IMR-90 (cell line): ENCODE measurements around the gene PTPRG. TPM values are rescaled to one million over a fixed set of nuclear protein-coding genes. Genes with fewer than 3 reads are reported as not detected.

Experiments
- ATAC-seq: fragments of 200-7000 bp; cut with Tn5 transposase; 2 replicates; pipeline ENCODE4 v1.9.1; 2020; ENCODE audit warnings: low read depth, mild to moderate bottlenecking, moderate library complexity
- BruUV-seq: library from RNA; stranded (reverse); fragments of 400-500 nt; replicated peaks from 2 replicates; lab custom pipeline; 2021; lab: Mats Ljungman, UMichigan
- CTCF ChIA-PET: fragments of 300-600 bp; formaldehyde crosslinking; extraction: SDS; loops from one replicate; lab custom pipeline; 2021; ENCODE audit warnings: antibody characterized with exemption; lab: Yijun Ruan, JAX
- POLR2A ChIA-PET: fragments of 300-600 bp; sonication (Branson Sonifier 250); formaldehyde crosslinking; loops from one replicate; lab custom pipeline; 2022; ENCODE audit warnings: antibody characterized with exemption; ENCODE audit not compliant: unreplicated experiment; lab: Charles Lee
- DNase-seq: peaks from one replicate; pipeline ENCODE4 v3.0.0; 2013
- H2AFZ ChIP-seq: replicated peaks from 2 replicates; pipeline ENCODE3; 2013; ENCODE audit warnings: low read length, mild to moderate bottlenecking; ENCODE audit not compliant: poor library complexity
- H2AK5ac ChIP-seq: 2 replicates; pipeline ENCODE4 v1.6.1; 2013; ENCODE audit warnings: low read depth, low read length, inconsistent platforms
- H2AK9ac ChIP-seq: replicated peaks from 2 replicates; pipeline ENCODE3; 2013; ENCODE audit warnings: mild to moderate bottlenecking, low read depth, low read length, moderate library complexity; ENCODE audit not compliant: poor library complexity
- H2BK120ac ChIP-seq: 2 replicates; pipeline ENCODE4 v1.6.1; 2013; ENCODE audit warnings: low read depth, low read length, inconsistent platforms
- H2BK15ac ChIP-seq: 3 replicates; pipeline ENCODE4 v1.6.1; 2013; ENCODE audit warnings: low read depth, low read length, inconsistent platforms
- H2BK20ac ChIP-seq: 2 replicates; pipeline ENCODE4 v1.6.1; 2013; ENCODE audit warnings: low read depth, mild to moderate bottlenecking, inconsistent platforms, low read length, moderate library complexity
- H2BK5ac ChIP-seq: 2 replicates; pipeline ENCODE4 v1.6.1; 2013; ENCODE audit warnings: mild to moderate bottlenecking, low read depth, low read length, inconsistent platforms; ENCODE audit not compliant: poor library complexity, severe bottlenecking
- H3K14ac ChIP-seq: replicated peaks from 2 replicates; pipeline ENCODE4 v1.6.1; 2013; ENCODE audit warnings: low read depth, low read length, inconsistent platforms
- H3K18ac ChIP-seq: 2 replicates; pipeline ENCODE4 v1.6.1; 2013; ENCODE audit warnings: low read depth, low read length, control low read depth
- H3K23ac ChIP-seq: 2 replicates; pipeline ENCODE4 v1.6.1; 2013; ENCODE audit warnings: low read depth, low read length, inconsistent platforms
- H3K27ac ChIP-seq: 2 replicates; pipeline ENCODE4 v1.5.1; 2013; ENCODE audit warnings: mild to moderate bottlenecking, control low read depth, low read length; ENCODE audit not compliant: insufficient read depth
- H3K27me3 ChIP-seq: 2 replicates; pipeline ENCODE4 v1.6.1; 2013; ENCODE audit warnings: low read length; ENCODE audit not compliant: control insufficient read depth, insufficient read depth
- H3K36me3 ChIP-seq: 2 replicates; pipeline ENCODE4 v1.6.1; 2013; ENCODE audit warnings: low read length, mixed read lengths; ENCODE audit not compliant: control insufficient read depth, insufficient read depth
- H3K4ac ChIP-seq: 2 replicates; pipeline ENCODE4 v1.6.1; 2013; ENCODE audit warnings: low read depth, low read length, inconsistent platforms
- H3K4me1 ChIP-seq: 2 replicates; pipeline ENCODE4 v1.6.1; 2013; ENCODE audit warnings: low read length, mixed read lengths; ENCODE audit not compliant: control insufficient read depth, insufficient read depth
- H3K4me2 ChIP-seq: 2 replicates; pipeline ENCODE4 v1.6.1; 2013; ENCODE audit warnings: low read depth, mild to moderate bottlenecking, control low read depth, low read length, moderate library complexity
- H3K4me3 ChIP-seq: 2 replicates; pipeline ENCODE4 v1.5.1; 2013; ENCODE audit warnings: low read depth, mild to moderate bottlenecking, control low read depth, low read length, moderate library complexity; ENCODE audit not compliant: insufficient read depth
- H3K56ac ChIP-seq: 2 replicates; pipeline ENCODE4 v1.6.1; 2013; ENCODE audit warnings: low read length, inconsistent platforms; ENCODE audit not compliant: insufficient read depth; ENCODE audit errors: extremely low read depth
- H3K79me1 ChIP-seq, 2 experiments: 2 replicates each; pipeline ENCODE4 v1.6.1; 2013; ENCODE audit warnings: low read length in 2 of 2, inconsistent platforms in 1 of 2, low read depth in 1 of 2
- H3K9ac ChIP-seq: 2 replicates; pipeline ENCODE4 v1.6.1; 2013; ENCODE audit warnings: low read depth, low read length, control low read depth
- H3K9me1 ChIP-seq: 2 replicates; pipeline ENCODE4 v1.6.1; 2013; ENCODE audit warnings: low read length, inconsistent platforms; ENCODE audit not compliant: insufficient read depth
- H3K9me3 ChIP-seq: 2 replicates; pipeline ENCODE4 v1.6.1; 2013; ENCODE audit warnings: low read length; ENCODE audit not compliant: control insufficient read depth, insufficient read depth
- H4K20me1 ChIP-seq: 2 replicates; pipeline ENCODE4 v1.6.1; 2013; ENCODE audit warnings: low read length, inconsistent platforms; ENCODE audit not compliant: insufficient read depth
- H4K5ac ChIP-seq: 2 replicates; pipeline ENCODE4 v1.6.1; 2013; ENCODE audit warnings: mild to moderate bottlenecking, low read depth, low read length, control low read depth
- H4K8ac ChIP-seq, 2 experiments: 2 replicates each; pipeline ENCODE4 v1.6.1; 2013; ENCODE audit warnings: low read depth in 2 of 2, low read length in 2 of 2, control low read depth in 1 of 2, inconsistent platforms in 1 of 2
- H4K91ac ChIP-seq: 2 replicates; pipeline ENCODE4 v1.6.1; 2013; ENCODE audit warnings: low read depth, low read length, inconsistent platforms; ENCODE audit not compliant: insufficient read depth
- BHLHE40 ChIP-seq: fragments of 150-350 bp; IDR thresholded peaks from 2 replicates; pipeline ENCODE4 v1.6.1; 2016; ENCODE audit warnings: mild to moderate bottlenecking, low read depth, low read length
- CHD1 ChIP-seq: IDR thresholded peaks from 2 replicates; pipeline ENCODE4 v1.6.1; 2012; ENCODE audit warnings: low read depth, low read length, improper control_type of control experiment
- CTCF ChIP-seq: conservative IDR thresholded peaks from 2 replicates; pipeline ENCODE4 v1.5.1; 2012; ENCODE audit warnings: mild to moderate bottlenecking, low read depth, low read length, improper control_type of control experiment
- FOS ChIP-seq: fragments of 150-350 bp; IDR thresholded peaks from 2 replicates; pipeline ENCODE4 v1.6.1; 2016; ENCODE audit warnings: low read depth, low read length
- MAFK ChIP-seq: IDR thresholded peaks from 2 replicates; pipeline ENCODE4 v1.6.1; 2012; ENCODE audit warnings: low read depth, low read length, improper control_type of control experiment
- MAZ ChIP-seq: IDR thresholded peaks from 2 replicates; pipeline ENCODE4 v1.6.1; 2012; ENCODE audit warnings: low read depth, mild to moderate bottlenecking, low read length, improper control_type of control experiment, moderate library complexity, borderline replicate concordance
- MXI1 ChIP-seq: IDR thresholded peaks from 2 replicates; pipeline ENCODE4 v1.6.1; 2012; ENCODE audit warnings: low read depth, mild to moderate bottlenecking, low read length, moderate library complexity, borderline replicate concordance
- NFE2L2 ChIP-seq: fragments of 150-350 bp; IDR thresholded peaks from 2 replicates; pipeline ENCODE4 v1.6.1; 2016; ENCODE audit warnings: low read depth, mild to moderate bottlenecking, low read length
- POLR2A ChIP-seq: IDR thresholded peaks from 2 replicates; pipeline ENCODE4 v1.6.1; 2012; ENCODE audit warnings: mild to moderate bottlenecking, low read depth, low read length
- RAD21 ChIP-seq: IDR thresholded peaks from 2 replicates; pipeline ENCODE4 v1.6.1; 2012; ENCODE audit warnings: low read length, improper control_type of control experiment
- RCOR1 ChIP-seq: IDR thresholded peaks from 2 replicates; pipeline ENCODE4 v1.6.1; 2012; ENCODE audit warnings: mild to moderate bottlenecking, low read length, improper control_type of control experiment; ENCODE audit not compliant: insufficient replicate concordance
- RFX5 ChIP-seq: IDR thresholded peaks from 2 replicates; pipeline ENCODE4 v1.8.0; 2012; ENCODE audit warnings: low read depth, mild to moderate bottlenecking, low read length, moderate library complexity
- SMC3 ChIP-seq: fragments of 150-350 bp; IDR thresholded peaks from 2 replicates; pipeline ENCODE4 v1.6.1; 2016; ENCODE audit warnings: low read depth, mild to moderate bottlenecking, antibody characterized with exemption, low read length, moderate library complexity
- WGBS, 2 experiments: methylation state at CpG; one replicate each; pipeline versions ENCODE4 v1.1.5 to v1.1.7; 2013; ENCODE audit warnings: missing lambda C conversion rate in 2 of 2; ENCODE audit not compliant: insufficient read length in 1 of 2; ENCODE audit errors: extremely low coverage in 2 of 2; 5-methylcytosine and 5-hydroxymethylcytosine counted together
- dilution Hi-C: fragments of 300-500 bp; cut with HindIII; formaldehyde crosslinking; loops from one replicate; pipeline ENCODE4 v1.14.3; 2018; ENCODE audit warnings: low sequenced_read_pairs; ENCODE audit not compliant: unreplicated experiment
- in situ Hi-C: fragments of 300-500 bp; cut with MboI; formaldehyde crosslinking; loops from 3 replicates; pipeline ENCODE4 v1.14.3; 2019; ENCODE audit warnings: low sequenced_read_pairs, inconsistent platforms, mixed read lengths
- intact Hi-C: fragments of 100-400 bp; cut with micrococcal nuclease; formaldehyde crosslinking; loops from 2 replicates; pipeline ENCODE4 v1.10.0; 2022
- polyA plus RNA-seq, 3 experiments: library from polyadenylated mRNA; depleted of rRNA; stranded (reverse); fragments of >200 nt; gene quantifications; 2 replicates each; pipeline ENCODE4 v1.2.3, GENCODE V29; 2012; ENCODE audit warnings: low replicate concordance in 1 of 3
- total RNA-seq: library from RNA; depleted of rRNA; stranded (reverse); fragments of >200 nt; gene quantifications from 2 replicates; pipeline ENCODE4 v1.2.3, GENCODE V29; 2012
- TF ChIP-seq, protein P1 (sequence below): fragments of 150-350 bp; IDR thresholded peaks from 2 replicates; pipeline ENCODE4 v1.6.1; 2016; ENCODE audit warnings: low read depth, mild to moderate bottlenecking, low read length, moderate library complexity, borderline replicate concordance
- TF ChIP-seq, protein P2 (sequence below): fragments of 150-350 bp; IDR thresholded peaks from 2 replicates; pipeline ENCODE4 v1.6.1; 2017; ENCODE audit warnings: mild to moderate bottlenecking, antibody characterized with exemption, low read length, low read depth

Gene PTPRG
- total and polyA plus RNA-seq, 2 of the 4 experiments (the other 2 are of a cell fraction): 7.7 to 31.0 TPM

DNA sequence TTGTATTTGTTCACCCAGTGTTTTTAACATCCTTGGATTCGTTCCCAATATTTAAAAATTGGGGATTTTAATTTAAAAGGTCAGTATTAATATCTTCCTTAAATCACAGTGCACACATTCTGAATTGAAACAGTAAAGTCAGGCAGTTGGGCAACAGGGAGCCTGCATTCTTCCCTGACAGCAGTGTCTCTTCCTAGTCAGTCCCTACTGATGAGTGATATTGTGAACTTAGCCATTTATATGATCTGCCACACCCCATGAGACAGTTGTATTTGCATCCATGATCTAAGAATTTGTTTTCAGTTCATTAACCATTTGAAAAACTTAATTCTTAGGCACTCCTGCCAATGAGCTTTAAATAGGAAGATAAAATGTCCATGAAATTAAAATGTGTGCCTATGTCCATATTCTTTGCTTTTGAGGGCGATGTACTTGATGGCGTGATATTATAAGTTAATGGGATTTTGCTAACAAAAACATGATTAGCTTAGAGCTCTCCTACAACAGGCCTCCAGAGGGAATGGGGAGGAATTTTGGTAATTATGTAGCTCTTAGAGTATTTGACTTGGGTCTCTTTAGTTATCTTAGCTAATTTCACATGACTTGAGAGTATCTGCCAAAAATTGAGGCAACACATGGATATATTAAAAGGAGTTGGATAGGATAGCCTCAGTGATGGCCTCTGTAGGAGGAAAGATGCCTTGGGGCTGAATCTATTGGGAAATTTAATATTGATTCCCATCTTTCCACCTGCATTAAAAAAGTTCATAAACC, 219.3 kb downstream of the PTPRG start:
- Histone ChIP-seq H4K91ac (no peak overlapping the region), H4K8ac (no peak overlapping the region), H2BK15ac (no peak overlapping the region), H3K27ac (no peak overlapping the region), H3K9me1 (peaks cover 13% of the 10 kb centered on the region), H3K18ac (no peak overlapping the region), H2AK9ac (no peak overlapping the region), H3K9me3 (no peaks in the 10 kb centered on the region), H3K27me3 (no peaks in the 10 kb centered on the region), H3K14ac (no peak overlapping the region), H2BK5ac (no peak overlapping the region), H2AFZ (no peak overlapping the region), H3K36me3 (no peaks in the 10 kb centered on the region), H3K4me2 (no peak overlapping the region), H2AK5ac (no peak overlapping the region), H3K4me3 (no peak overlapping the region), H3K56ac (no peak overlapping the region), H3K9ac (no peak overlapping the region), H2BK20ac (no peak overlapping the region), H4K20me1 (peaks cover 17% of the 10 kb centered on the region), H3K4me1 (peaks cover 8% of the 10 kb centered on the region), H3K79me1 (peaks cover 16 to 52% of the 10 kb centered on the region in 2 experiments), H3K4ac (no peak overlapping the region), H3K23ac (no peak overlapping the region), H2BK120ac (no peak overlapping the region), H4K5ac (no peak overlapping the region)
- no peak for ATAC-seq
- POLR2A ChIA-PET: no interaction called here
- dilution Hi-C loops: no loop called here
- intact Hi-C loops: loop anchor here (10.0 kb wide), 1 partner anchor 216 kb away; the partner anchor contains the start of gene PTPRG
- in situ Hi-C loops: no loop called here
- DNase-seq: no peak
- CTCF ChIA-PET: interaction anchor here (0.5 kb wide), 2 partner anchors 370 to 1207 kb away, joined by 3 to 4 read pairs; no protein-coding TSS in a partner anchor
- no CpG with 5 or more reads among the region's 3 CpGs for WGBS, 2 experiments
- no TSS peak for BruUV-seq
- TF ChIP-seq RCOR1 (no peak), FOS (no peak), BHLHE40 (no peak), RAD21 (no peak), MAZ (no peak), NFE2L2 (no peak), MXI1 (no peak), CTCF (no peak), SMC3 (no peak), RFX5 (no peak), POLR2A (no peak), CHD1 (no peak), MAFK (no peak)
- TF ChIP-seq, protein P1, sequence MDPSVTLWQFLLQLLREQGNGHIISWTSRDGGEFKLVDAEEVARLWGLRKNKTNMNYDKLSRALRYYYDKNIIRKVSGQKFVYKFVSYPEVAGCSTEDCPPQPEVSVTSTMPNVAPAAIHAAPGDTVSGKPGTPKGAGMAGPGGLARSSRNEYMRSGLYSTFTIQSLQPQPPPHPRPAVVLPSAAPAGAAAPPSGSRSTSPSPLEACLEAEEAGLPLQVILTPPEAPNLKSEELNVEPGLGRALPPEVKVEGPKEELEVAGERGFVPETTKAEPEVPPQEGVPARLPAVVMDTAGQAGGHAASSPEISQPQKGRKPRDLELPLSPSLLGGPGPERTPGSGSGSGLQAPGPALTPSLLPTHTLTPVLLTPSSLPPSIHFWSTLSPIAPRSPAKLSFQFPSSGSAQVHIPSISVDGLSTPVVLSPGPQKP: no peak
- TF ChIP-seq, protein P2, sequence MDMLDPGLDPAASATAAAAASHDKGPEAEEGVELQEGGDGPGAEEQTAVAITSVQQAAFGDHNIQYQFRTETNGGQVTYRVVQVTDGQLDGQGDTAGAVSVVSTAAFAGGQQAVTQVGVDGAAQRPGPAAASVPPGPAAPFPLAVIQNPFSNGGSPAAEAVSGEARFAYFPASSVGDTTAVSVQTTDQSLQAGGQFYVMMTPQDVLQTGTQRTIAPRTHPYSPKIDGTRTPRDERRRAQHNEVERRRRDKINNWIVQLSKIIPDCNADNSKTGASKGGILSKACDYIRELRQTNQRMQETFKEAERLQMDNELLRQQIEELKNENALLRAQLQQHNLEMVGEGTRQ: no peak
